Measurements from ENCODE around the gene SLC9A9.

The SLC9A9 gene

GRCh38 chr3:143597774-143598652 lies 250.3 kb downstream of the SLC9A9 start:
- no peak for DNase-seq (ENCODE audit: low spot score)

DNA sequence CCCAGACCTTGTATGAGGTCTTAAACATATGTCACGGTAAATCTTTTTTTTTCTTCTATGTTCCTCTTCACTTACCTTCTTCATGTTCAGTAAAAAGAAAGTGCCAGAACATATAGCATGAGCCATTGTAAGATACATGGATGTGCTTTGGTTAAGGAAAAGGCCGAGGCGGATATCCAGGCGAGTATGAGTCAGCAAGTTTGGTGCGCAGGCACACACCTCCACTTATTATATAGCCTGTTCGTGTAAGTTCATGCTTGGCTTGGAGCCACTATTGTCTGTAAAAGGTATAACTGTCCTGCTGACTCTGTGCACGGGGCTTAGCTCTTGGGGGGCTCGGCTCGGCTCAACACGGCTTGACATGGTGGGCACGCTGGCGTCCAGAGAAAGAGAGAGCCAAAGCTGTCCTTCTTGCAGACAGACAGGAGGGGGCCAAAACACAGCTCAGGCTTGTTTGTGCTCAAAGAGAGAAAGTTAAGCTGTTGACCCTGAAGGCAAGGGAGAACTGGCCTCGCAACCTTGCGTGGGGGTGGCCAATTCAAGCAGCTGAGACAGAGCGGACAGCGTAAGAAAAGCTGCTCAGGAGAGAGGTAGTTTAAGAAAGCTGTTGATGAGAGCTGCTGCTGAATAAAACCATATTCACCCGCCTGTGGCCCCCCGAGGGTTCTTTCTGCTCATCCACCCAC lies 251.2 kb downstream of the SLC9A9 start:
- no peak for DNase-seq (ENCODE audit: low spot score)

GRCh38 chr3:143595456-143596077 lies 252.7 kb downstream of the SLC9A9 start:
- peak; percentile 25 for DNase-seq (ENCODE audit: low spot score)

- no peak for DNase-seq (ENCODE audit: low spot score)
Observed at GRCh38 chr3:143594206-143594605, 254.1 kb downstream of the SLC9A9 start.

DNA sequence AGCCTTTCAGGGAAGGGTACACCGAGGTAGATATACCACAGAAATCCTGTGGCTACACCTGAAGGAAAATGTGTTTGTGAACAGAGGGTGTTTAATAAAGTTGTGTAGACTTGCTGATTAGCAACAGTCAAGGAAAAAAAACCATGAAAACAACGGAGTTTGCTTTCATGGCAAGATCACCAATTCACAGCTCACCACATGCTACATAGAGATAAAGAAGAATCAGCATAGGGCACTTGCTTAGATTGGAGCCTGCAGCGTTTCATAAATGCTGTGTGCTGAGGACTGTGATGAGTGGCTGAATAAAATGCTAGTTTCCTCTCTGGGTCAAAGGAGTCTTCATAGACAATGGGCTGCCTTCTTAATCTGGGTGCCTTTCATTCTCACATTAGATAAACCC lies 257.6 kb downstream of the SLC9A9 start:
- DNase-seq (ENCODE audit: low spot score) = no peak

- no peak for DNase-seq (ENCODE audit: low spot score)
Observed at GRCh38 chr3:143586576-143586975, 261.7 kb downstream of the SLC9A9 start.

DNA sequence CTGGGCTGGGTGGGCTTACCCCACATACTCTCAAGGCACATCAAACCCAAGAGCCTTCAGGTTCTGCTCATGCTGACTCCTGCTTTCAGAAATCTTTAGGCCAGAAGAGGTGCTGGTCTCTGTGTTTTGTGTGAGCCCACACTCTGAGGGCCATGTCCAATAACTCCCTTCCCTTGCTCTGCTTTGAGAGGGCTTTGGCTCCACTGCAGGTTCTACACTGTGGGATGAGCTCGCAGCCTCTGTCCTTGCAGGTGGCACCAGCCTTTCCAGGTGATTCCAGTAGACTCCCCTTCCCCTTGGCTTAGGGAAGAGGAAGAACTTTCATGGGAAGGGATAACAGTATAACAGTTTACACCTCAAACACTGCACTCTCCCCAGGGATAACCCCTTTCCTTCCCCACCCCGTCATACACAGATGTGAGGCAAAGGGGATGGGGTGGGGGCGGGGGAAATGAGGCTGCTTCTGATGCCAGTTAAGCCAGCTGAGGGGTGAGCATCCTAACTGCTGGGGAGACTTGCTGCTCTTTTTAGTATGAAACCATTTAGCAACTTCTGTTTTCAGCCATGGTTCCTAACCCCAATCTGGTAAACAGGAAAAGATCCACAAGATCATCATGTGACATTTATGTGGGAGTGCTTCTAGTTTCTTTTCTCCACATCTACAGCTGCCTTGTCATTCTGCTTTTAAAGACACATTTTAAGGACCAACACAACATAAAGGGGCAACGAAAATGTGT lies 262.4 kb downstream of the SLC9A9 start:
- DNase-seq (ENCODE audit: low spot score) = no peak

- no peak for DNase-seq (ENCODE audit: low spot score)
Observed at GRCh38 chr3:143584474-143584873, 263.8 kb downstream of the SLC9A9 start.

GRCh38 chr3:143581972-143582722 lies 266.1 kb downstream of the SLC9A9 start:
- no peak for DNase-seq (ENCODE audit: low spot score)

- DNase-seq (ENCODE audit: low spot score) = no peak
Observed at GRCh38 chr3:143578810-143579435, 269.3 kb downstream of the SLC9A9 start.

GRCh38 chr3:143576568-143577270 lies 271.5 kb downstream of the SLC9A9 start:
- DNase-seq (ENCODE audit: low spot score) = no peak

GRCh38 chr3:143574933-143575332 lies 273.3 kb downstream of the SLC9A9 start:
- no peak for DNase-seq (ENCODE audit: low spot score)

- DNase-seq (ENCODE audit: low spot score) = no peak
Observed at GRCh38 chr3:143573610-143574303, 274.5 kb downstream of the SLC9A9 start.

GRCh38 chr3:143571548-143571947 lies 276.7 kb downstream of the SLC9A9 start:
- no peak for DNase-seq (ENCODE audit: low spot score)

- no peak for DNase-seq (ENCODE audit: low spot score)
Observed at GRCh38 chr3:143567823-143568222, 280.4 kb downstream of the SLC9A9 start.

DNA sequence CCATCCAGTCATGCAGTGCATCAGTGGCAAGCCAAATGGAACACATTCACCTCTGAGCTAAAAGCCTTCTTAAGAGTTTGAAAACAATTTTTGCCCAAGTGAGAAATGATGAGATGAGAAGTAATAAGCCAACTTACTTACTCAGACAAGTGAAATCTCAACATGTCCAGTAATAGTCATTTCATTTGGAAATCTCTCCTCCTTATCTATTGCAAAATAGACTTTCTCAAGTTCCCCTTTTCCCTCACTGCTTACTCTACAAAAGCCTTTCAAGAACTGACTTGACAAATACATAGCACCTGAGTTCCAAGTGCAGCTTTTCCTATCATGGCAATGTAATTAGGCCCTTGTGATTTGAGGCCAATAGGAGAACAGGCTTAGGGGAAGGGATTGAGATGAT lies 282.3 kb downstream of the SLC9A9 start:
- DNase-seq (ENCODE audit: low spot score) = no peak

GRCh38 chr3:143563786-143564185 lies 284.5 kb downstream of the SLC9A9 start:
- no peak for DNase-seq (ENCODE audit: low spot score)

DNA sequence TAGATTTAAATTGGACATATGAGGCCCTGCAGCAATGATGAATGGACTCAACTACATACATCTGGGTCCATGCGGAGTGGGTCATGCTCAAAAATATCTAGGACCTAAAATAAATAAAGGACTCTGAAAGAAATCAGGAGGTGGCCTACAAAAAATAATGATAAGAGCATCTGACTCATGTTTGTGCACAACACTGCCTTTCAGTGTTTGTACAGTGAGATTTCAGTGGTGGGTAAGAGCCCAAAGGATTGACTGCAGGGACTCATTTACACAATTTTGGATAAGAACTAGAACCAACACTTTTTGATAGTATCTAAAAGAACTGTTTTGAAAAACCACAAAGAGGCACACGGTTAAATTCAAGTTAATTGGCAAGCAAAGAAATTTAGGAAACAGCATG lies 285.5 kb downstream of the SLC9A9 start:
- DNase-seq (ENCODE audit: low spot score) = no peak

- DNase-seq (ENCODE audit: low spot score) = no peak
Observed at GRCh38 chr3:143559296-143559695, 289.0 kb downstream of the SLC9A9 start.

DNA sequence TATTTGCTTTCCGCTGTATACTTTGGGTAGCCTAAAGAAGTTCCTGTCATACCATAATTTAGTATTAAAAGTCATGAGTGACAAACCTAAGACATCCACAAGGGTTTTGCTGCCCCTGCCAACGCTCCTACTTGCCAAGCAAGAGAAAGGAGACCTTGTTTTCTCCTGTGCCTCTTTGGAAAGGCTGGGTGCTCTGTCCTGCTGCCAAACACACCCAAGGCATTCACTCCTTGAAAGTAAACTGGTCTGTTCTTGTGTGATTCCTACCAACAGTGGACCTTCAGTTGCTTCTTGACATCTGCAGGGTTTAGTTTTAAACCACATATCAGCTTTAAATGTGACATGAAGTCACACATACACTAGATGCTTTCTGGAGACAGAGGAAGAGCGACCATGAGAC lies 295.4 kb downstream of the SLC9A9 start:
- no peak for DNase-seq (ENCODE audit: low spot score)
